Liver (tissue), 9 donors: ENCODE data around the gene CCDC40. TPM values are rescaled to one million over a fixed set of nuclear protein-coding genes. Genes with fewer than 3 reads are reported as not detected.

Experiments
- DNase-seq: peaks from one replicate; pipeline ENCODE4 v3.0.0-alpha.2; 2017; ENCODE audit warnings: low spot score
- H3K27ac ChIP-seq, 2 donors: one replicate each; pipeline ENCODE4 v1.7.0; 2013; ENCODE audit warnings: inconsistent platforms in 2 of 2, low read length in 2 of 2, control low read depth in 1 of 2, low read depth in 1 of 2, mild to moderate bottlenecking in 1 of 2
- H3K27me3 ChIP-seq, 4 donors: one replicate each; pipeline versions ENCODE4 v1.6.1 to v1.7.0; 2013; ENCODE audit warnings: low read length in 3 of 4, inconsistent platforms in 1 of 4, mild to moderate bottlenecking in 1 of 4, moderate library complexity in 1 of 4; ENCODE audit not compliant: control insufficient read depth in 4 of 4, insufficient read depth in 4 of 4
- H3K36me3 ChIP-seq, 4 donors: one replicate each; pipeline versions ENCODE4 v1.6.1 to v1.7.0; 2013; ENCODE audit warnings: low read length in 3 of 4, mild to moderate bottlenecking in 3 of 4, low read depth in 1 of 4, moderate library complexity in 1 of 4; ENCODE audit not compliant: control insufficient read depth in 4 of 4, insufficient read depth in 3 of 4
- H3K4me1 ChIP-seq, 4 donors: one replicate each; pipeline versions ENCODE4 v1.6.1 to v1.7.0; 2013; ENCODE audit warnings: low read length in 3 of 4, mild to moderate bottlenecking in 3 of 4, moderate library complexity in 1 of 4; ENCODE audit not compliant: control insufficient read depth in 4 of 4, insufficient read depth in 4 of 4
- H3K4me3 ChIP-seq, 3 donors: one replicate each; pipeline versions ENCODE4 v1.6.1 to v1.7.0; 2013; ENCODE audit warnings: low read length in 3 of 3, control low read depth in 1 of 3, low read depth in 1 of 3, mild to moderate bottlenecking in 1 of 3
- H3K9ac ChIP-seq, 2 donors: one replicate each; pipeline ENCODE4 v1.7.0; 2013; ENCODE audit warnings: low read length in 2 of 2, mild to moderate bottlenecking in 2 of 2, moderate library complexity in 2 of 2, control low read depth in 1 of 2, low read depth in 1 of 2
- H3K9me3 ChIP-seq, 4 donors: one replicate each; pipeline versions ENCODE4 v1.6.1 to v1.7.0; 2013; ENCODE audit warnings: low read length in 3 of 4; ENCODE audit not compliant: control insufficient read depth in 4 of 4
- ATF3 ChIP-seq: IDR thresholded peaks from 2 replicates; pipeline ENCODE4 v1.6.1; 2016; ENCODE audit warnings: antibody characterized with exemption
- FOXA1 ChIP-seq: IDR thresholded peaks from 2 replicates; pipeline ENCODE4 v1.6.1; 2016; ENCODE audit warnings: antibody characterized with exemption
- FOXA2 ChIP-seq: IDR thresholded peaks from 2 replicates; pipeline ENCODE4 v1.6.1; 2016; ENCODE audit warnings: antibody characterized with exemption
- GABPA ChIP-seq, 2 donors: IDR thresholded peaks in 1 of 2; conservative IDR thresholded peaks in 1 of 2; 2 replicates each; pipeline ENCODE4 v1.6.1; 2016; ENCODE audit warnings: antibody characterized with exemption in 2 of 2, mild to moderate bottlenecking in 1 of 2, moderate library complexity in 1 of 2
- HNF4A ChIP-seq, 2 donors: conservative IDR thresholded peaks; 2 replicates each; pipeline ENCODE4 v1.6.1; 2016; ENCODE audit warnings: antibody characterized with exemption in 2 of 2, mild to moderate bottlenecking in 2 of 2
- HNF4G ChIP-seq: IDR thresholded peaks from 2 replicates; pipeline ENCODE4 v1.6.1; 2016; ENCODE audit warnings: antibody characterized with exemption
- MAX ChIP-seq: IDR thresholded peaks from 2 replicates; pipeline ENCODE4 v1.6.1; 2016; ENCODE audit warnings: antibody characterized with exemption
- NR2F2 ChIP-seq: IDR thresholded peaks from 2 replicates; pipeline ENCODE4 v1.6.1; 2016; ENCODE audit warnings: antibody characterized with exemption
- RAD21 ChIP-seq, 2 donors: IDR thresholded peaks; 2 replicates each; pipeline ENCODE4 v1.6.1; 2016; ENCODE audit warnings: antibody characterized with exemption in 2 of 2, mild to moderate bottlenecking in 2 of 2
- REST ChIP-seq: IDR thresholded peaks from 2 replicates; pipeline ENCODE4 v1.6.1; 2016; ENCODE audit warnings: antibody characterized with exemption, mild to moderate bottlenecking
- RXRA ChIP-seq, 2 donors: IDR thresholded peaks; 2 replicates each; pipeline ENCODE4 v1.6.1; 2017 to 2018; ENCODE audit warnings: antibody characterized with exemption in 2 of 2, mild to moderate bottlenecking in 1 of 2
- SP1 ChIP-seq: IDR thresholded peaks from 2 replicates; pipeline ENCODE4 v1.6.1; 2018; ENCODE audit warnings: antibody characterized with exemption, mild to moderate bottlenecking
- TAF1 ChIP-seq: conservative IDR thresholded peaks from 2 replicates; pipeline ENCODE4 v1.6.1; 2016; ENCODE audit warnings: antibody characterized with exemption, mild to moderate bottlenecking
- WGBS: extraction: QIAGEN DNeasy Blood & Tissue Kit; methylation state at CpG from one replicate; pipeline ENCODE4 v1.1.7; 2013; 5-methylcytosine and 5-hydroxymethylcytosine counted together
- polyA plus RNA-seq, 2 donors: library from polyadenylated mRNA; stranded (reverse) in 1 of 2; unstranded in 1 of 2; fragments of 200-250 nt in 1 of 2; fragments of >200 nt in 1 of 2; fragmentation: Nextera tagmentation in 1 of 2; extraction: Ambion mirVana in 1 of 2; gene quantifications; one replicate each; pipeline versions ENCODE4 v1.2.1 to v1.2.3, GENCODE V29; 2013 to 2015
- total RNA-seq, 2 donors: library from RNA; depleted of rRNA; stranded (reverse); fragments of >200 nt; gene quantifications; one replicate each; pipeline ENCODE4 v1.2.3, GENCODE V29; 2014
- TF ChIP-seq, protein P1 (sequence below): fragments of 150-350 bp; IDR thresholded peaks from 2 replicates; pipeline ENCODE4 v1.5.1; 2017; ENCODE audit warnings: improper control_type of control experiment, low read depth, low read length; ENCODE audit not compliant: missing input control
- donor health status: healthy.
- donor health status: healthy.
- donor health status: healthy.
- donor health status: healthy.
- donor health status: healthy.

CCDC40 gene
- total and polyA plus RNA-seq, 4 donors = 0.60 to 3.0 (median 1.4) TPM

DNA sequence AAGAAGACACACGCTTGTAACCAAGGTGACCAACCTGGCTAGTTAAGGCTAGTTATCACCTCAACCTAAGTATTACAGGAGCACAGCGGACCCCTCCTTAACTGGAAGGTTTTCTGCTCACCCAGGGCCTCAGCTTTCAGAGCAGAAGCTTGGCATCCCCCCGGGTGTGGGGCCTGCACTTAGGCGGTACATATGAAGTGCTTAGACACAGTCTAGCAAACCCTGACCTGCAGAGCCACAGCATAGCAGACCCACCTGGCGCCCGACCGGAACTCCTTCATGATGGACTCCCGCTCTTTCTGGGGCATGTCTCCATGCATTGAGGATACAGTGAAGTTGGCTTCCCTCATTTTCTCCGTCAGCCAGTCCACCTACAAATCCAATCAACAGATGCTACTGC, 100.7 kb downstream of the CCDC40 start (continued):
- no peak for TF ChIP-seq HNF4A (conservative IDR thresholded peaks at IDR 0.05)
- TF ChIP-seq ATF3 = no peak
- no peak for TF ChIP-seq FOXA1
- TF ChIP-seq NR2F2 = no peak

- DNase-seq = no peak
- no peaks in the 10 kb centered on the region for H3K27me3 ChIP-seq
- no peak for TF ChIP-seq REST
- no peak for TF ChIP-seq FOXA2
- TF ChIP-seq RXRA (IDR thresholded peaks at IDR 0.05) = no peak
- TF ChIP-seq SP1 = no peak
- no peak for TF ChIP-seq MAX
- no peak for TF ChIP-seq TAF1
- no peak for TF ChIP-seq GABPA (IDR thresholded peaks at IDR 0.05 in 1 of 2, conservative IDR thresholded peaks at IDR 0.05 in 1 of 2)
- no peak for TF ChIP-seq ATF3
- no peak overlapping the region for H3K27ac ChIP-seq
- no peaks in the 10 kb centered on the region for H3K9me3 ChIP-seq
- no peak overlapping the region for H3K4me3 ChIP-seq
- peaks cover 20 to 90% (median 74%) of the 10 kb centered on the region in 4 donors for H3K36me3 ChIP-seq
- H3K9ac ChIP-seq = no peak overlapping the region
- H3K4me1 ChIP-seq = no peaks in the 10 kb centered on the region
- WGBS = 90% methylated on average over 18 of the region's 18 CpGs
Measured at GRCh38 chr17:80138856-80139426, 102.5 kb downstream of the CCDC40 start.

DNA sequence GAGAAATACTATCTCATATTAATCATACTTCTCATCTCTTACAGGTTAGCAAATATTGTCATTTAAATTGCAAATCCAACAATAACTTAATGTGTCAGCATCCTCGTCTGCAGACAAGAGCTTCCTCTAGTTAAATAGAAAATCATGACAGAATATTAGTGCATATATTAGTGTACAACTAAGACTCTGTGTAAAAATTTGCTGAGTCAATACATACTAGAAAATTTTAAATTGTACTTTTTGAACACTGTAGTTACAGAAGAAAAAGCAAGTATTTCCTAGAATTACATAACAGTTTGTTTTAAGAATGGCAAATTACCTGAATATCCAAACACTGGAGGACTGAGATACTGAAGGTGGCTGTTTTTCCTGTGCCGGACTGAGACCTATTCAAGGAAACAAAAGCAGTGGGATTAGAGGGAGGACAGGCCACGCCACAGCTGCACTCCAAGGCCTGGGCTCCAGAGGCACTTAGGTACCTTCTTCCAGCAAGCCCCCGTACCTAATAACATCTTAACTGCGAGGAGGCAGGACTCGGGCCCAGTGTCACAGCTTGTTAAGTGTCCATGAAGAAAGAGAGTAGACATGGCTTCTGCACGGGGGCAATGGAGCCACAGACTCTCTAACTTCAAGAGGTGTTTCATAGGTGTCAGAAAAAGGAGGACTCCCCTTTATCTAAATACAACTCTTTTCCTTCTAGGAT, 105.2 kb downstream of the CCDC40 start:
- 96% methylated on average over 7 of the region's 7 CpGs for WGBS
- peaks cover 19 to 72% (median 53%) of the 10 kb centered on the region in 4 donors for H3K36me3 ChIP-seq
- no peak for DNase-seq
- H3K4me1 ChIP-seq = peaks cover 5 to 16% (median 15%) of the 10 kb centered on the region in 4 donors
- H3K27me3 ChIP-seq = no peaks in the 10 kb centered on the region
- no peak overlapping the region for H3K4me3 ChIP-seq
- no peak overlapping the region for H3K9ac ChIP-seq
- H3K9me3 ChIP-seq = no peaks in the 10 kb centered on the region
- no peak for TF ChIP-seq FOXA2
- no peak for TF ChIP-seq RAD21 (IDR thresholded peaks at IDR 0.05)
- TF ChIP-seq MAX = no peak
- no peak for TF ChIP-seq GABPA (IDR thresholded peaks at IDR 0.05 in 1 of 2, conservative IDR thresholded peaks at IDR 0.05 in 1 of 2)
- TF ChIP-seq HNF4A (conservative IDR thresholded peaks at IDR 0.05) = no peak
- no peak for TF ChIP-seq REST
- TF ChIP-seq, protein P1, sequence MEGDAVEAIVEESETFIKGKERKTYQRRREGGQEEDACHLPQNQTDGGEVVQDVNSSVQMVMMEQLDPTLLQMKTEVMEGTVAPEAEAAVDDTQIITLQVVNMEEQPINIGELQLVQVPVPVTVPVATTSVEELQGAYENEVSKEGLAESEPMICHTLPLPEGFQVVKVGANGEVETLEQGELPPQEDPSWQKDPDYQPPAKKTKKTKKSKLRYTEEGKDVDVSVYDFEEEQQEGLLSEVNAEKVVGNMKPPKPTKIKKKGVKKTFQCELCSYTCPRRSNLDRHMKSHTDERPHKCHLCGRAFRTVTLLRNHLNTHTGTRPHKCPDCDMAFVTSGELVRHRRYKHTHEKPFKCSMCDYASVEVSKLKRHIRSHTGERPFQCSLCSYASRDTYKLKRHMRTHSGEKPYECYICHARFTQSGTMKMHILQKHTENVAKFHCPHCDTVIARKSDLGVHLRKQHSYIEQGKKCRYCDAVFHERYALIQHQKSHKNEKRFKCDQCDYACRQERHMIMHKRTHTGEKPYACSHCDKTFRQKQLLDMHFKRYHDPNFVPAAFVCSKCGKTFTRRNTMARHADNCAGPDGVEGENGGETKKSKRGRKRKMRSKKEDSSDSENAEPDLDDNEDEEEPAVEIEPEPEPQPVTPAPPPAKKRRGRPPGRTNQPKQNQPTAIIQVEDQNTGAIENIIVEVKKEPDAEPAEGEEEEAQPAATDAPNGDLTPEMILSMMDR = no peak
- no peak for TF ChIP-seq ATF3
- TF ChIP-seq HNF4G = no peak
- no peak overlapping the region for H3K27ac ChIP-seq
